GM10248 (cell line): ENCODE measurements around the gene GRID2IP.

Experiments used
- CTCF ChIA-PET: fragments of 300-600 bp; sonication (Branson Sonifier 250); formaldehyde crosslinking; extraction: SDS; loops from one replicate; lab custom pipeline; 2021; ENCODE audit warnings: antibody characterized with exemption; lab: Yijun Ruan, JAX
- POLR2A ChIA-PET: fragments of 350-650 bp; sonication (Branson Sonifier 250); formaldehyde crosslinking; extraction: SDS; loops from one replicate; lab custom pipeline; 2020; ENCODE audit warnings: antibody characterized with exemption; lab: Yijun Ruan, JAX
- DNase-seq: peaks from one replicate; pipeline ENCODE4 v3.0.0; 2012; ENCODE audit errors: extremely low spot score
- TF ChIP-seq, protein P1 (sequence below): IDR thresholded peaks from 2 replicates; pipeline ENCODE4 v1.5.1; 2012; ENCODE audit warnings: mild to moderate bottlenecking, low read depth; ENCODE audit errors: extremely low read depth, missing control alignments, control extremely low read depth

Gene GRID2IP

DNA sequence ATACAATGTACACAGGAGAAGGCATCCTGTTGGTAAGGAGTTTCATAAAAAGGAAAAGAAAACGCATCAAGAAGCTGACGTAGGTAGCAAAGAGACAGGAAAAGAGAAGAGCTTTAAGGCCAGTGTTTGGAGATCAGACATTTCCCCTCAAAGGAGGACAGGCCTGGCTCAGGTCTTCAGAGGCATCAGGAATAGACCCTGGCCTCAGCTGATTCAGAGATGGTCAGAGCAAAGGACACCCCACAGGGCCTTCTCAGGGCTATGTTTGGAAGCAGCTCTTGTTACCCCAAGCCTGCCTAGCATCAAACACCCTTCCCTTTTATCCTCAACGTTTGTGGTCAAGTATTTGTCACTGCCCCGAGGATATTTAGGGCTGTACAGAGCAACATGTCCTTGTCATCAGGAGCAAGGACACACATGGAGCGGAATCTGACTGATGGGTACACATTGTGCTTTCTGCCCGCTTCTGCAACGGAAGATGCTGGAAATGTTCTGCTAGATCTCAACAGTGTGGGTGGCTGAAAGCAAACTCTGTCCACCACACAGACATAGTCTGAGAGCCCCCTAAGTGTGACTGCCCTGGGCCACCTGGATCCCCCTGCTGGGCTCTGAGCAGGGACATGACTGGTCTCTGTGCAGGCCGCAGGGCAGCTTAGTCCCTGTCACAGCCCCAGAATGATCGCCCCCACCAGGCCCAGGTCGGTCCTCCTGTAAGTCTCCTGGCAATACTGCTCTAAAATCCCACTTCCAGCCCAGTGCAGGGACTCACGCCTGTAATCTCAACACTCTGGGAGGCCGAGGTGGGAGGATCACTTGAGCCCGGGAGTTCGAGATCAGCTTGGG, 25.0 kb upstream of the GRID2IP start:
- ChIA-PET POLR2A (no interaction called here), CTCF (interaction anchor here (1.1 to 8.5 kb wide), 5 partner anchors 11 to 61 kb away, joined by 3 to 69 read pairs (median 6); partner anchors contain the start of gene INTS15)
- no peak for DNase-seq
- TF ChIP-seq, protein P1, sequence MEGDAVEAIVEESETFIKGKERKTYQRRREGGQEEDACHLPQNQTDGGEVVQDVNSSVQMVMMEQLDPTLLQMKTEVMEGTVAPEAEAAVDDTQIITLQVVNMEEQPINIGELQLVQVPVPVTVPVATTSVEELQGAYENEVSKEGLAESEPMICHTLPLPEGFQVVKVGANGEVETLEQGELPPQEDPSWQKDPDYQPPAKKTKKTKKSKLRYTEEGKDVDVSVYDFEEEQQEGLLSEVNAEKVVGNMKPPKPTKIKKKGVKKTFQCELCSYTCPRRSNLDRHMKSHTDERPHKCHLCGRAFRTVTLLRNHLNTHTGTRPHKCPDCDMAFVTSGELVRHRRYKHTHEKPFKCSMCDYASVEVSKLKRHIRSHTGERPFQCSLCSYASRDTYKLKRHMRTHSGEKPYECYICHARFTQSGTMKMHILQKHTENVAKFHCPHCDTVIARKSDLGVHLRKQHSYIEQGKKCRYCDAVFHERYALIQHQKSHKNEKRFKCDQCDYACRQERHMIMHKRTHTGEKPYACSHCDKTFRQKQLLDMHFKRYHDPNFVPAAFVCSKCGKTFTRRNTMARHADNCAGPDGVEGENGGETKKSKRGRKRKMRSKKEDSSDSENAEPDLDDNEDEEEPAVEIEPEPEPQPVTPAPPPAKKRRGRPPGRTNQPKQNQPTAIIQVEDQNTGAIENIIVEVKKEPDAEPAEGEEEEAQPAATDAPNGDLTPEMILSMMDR, result no peak

DNA sequence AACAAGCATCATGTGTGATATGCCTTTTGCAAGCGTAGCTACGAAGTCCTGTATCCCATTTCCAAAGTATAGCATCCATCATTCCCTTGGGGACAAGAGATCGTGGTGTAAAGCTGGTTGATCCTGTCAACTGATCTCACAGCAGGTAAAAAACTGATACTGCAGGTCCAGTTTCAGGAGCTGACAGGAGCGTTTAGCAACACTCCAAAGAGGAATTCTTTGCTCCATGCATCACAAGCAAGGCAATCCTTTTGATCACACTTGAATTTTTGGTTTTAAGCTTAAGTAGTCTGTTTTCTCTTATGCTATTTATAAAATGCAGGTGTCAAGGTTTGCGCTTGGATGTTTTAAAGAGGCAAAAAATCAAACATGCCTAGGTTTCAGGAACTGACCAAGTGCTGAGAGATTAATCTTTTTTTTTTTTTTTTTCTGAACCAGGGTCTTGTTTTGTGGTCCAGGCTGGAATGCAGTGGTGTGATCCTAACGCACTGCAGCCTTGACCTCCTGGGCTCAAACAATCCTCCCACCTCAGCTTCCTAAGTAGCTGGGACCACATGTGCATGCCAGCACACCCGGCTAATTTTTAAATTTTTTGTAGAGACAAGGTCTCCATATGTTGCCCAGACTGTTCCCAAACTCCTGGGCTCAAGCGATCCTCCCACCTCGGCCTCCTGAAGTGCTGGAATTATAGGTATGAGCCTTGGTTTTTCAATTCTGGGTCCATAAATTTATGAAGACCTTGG, 24.2 kb upstream of the GRID2IP start:
- ChIA-PET CTCF (interaction anchor here (1.1 to 8.5 kb wide), 5 partner anchors 10 to 282 kb away, joined by 4 to 69 read pairs (median 8); partner anchors contain the start of gene INTS15), POLR2A (no interaction called here)
- DNase-seq, result no peak
- TF ChIP-seq, protein P1, result no peak

DNA sequence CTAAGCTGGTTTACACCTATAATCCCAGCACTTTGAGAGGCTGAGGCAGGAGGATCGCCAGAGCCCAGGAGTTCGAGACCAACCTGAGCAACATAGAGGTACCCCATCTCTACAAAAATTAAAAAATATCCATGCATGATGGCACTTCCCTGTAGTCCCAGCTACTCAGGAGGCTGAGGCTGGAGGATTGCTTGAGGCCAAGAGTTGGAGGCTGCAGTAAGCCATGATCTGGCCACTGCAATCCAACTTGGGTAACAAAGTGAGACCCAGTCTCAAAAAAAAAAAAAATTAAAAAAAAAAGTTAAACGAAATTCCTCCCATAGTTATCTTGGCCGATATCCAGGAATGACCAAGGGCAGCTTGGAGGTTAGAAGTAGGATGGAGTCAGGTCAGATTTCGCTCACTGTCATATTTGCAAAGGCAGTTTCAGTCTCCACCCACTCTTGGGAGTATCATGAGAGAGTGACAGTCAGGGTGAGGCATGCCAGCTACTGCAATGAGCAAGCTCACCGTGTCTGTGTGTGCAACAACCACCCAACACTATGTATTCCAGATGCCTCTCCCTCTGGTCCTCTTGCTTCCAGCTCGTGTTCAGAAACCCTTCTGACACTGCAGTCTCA, 20.0 kb upstream of the GRID2IP start:
- CTCF ChIA-PET, result interaction anchor here (0.9 to 8.5 kb wide), 6 partner anchors 10 to 55 kb away, joined by 3 to 69 read pairs (median 13); partner anchors contain the start of gene INTS15
- TF ChIP-seq, protein P1, result no peak
- no peak for DNase-seq
- POLR2A ChIA-PET, result no interaction called here

DNA sequence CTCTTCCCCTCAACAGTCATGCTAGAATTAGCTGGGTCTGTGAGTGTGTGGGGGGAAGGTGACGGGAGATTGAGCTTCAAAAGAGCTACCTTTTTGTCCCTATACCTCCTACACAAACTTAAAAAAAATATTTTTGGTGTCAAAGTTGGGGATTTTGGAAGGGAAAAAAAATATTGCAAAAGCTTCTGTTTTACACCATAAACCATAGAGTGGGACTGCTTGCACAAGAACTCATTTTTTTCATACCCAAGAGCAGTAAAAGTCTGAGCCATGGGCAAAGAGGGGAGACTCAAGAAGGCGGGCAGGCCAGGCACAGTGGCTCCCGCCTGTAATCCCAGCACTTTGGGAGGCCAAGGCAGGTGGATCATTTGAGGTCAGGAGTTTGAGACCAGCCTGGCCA, 16.6 kb upstream of the GRID2IP start:
- TF ChIP-seq, protein P1, result no peak
- CTCF ChIA-PET, result interaction anchor here (0.8 to 1.7 kb wide), 4 partner anchors 9 to 22 kb away, joined by 3 to 4 read pairs (median 3); partner anchors contain the start of genes INTS15 and ZDHHC4
- DNase-seq, result no peak
- POLR2A ChIA-PET, result no interaction called here

DNA sequence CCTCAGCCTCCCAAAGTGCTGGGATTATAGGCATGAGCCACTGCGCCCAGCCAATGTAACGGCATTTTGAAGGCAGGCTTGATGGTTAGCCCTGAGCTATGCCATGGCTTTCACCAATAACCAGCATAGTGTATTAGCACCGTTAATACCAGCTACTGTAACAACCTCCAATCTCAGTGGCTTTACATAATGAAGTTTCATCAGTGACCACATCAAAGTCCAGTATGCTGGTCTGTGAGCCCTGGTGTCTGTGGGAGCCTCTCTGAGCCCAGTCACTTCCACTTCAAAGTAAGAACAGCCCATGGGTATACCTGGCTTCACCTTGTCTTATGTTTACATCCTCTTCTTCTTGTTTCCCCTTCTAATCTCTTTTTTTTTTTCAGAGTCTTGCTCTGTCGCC, 14.4 kb upstream of the GRID2IP start:
- ChIA-PET CTCF (interaction anchor here (1.5 kb wide), 1 partner anchor 10 kb away, joined by 6 read pairs; no protein-coding TSS in a partner anchor), POLR2A (interaction anchor here (0.7 kb wide), 1 partner anchor 31 kb away, joined by 3 read pairs; no protein-coding TSS in a partner anchor)
- DNase-seq, result no peak
- TF ChIP-seq, protein P1, result no peak
